Trophoblast cell (in vitro differentiated cells and primary cell): ENCODE data around the gene KCNJ16.
A peak's percentile ranks its signal among the peaks of the same experiment; 100 is the strongest.

Experiments
- DNase-seq, 2 donors: peaks; one replicate each; pipeline ENCODE4 v3.0.0-alpha.2; 2016
- H2AFZ ChIP-seq: 2 replicates; pipeline ENCODE4 v1.6.1; 2013; ENCODE audit warnings: low read length, moderate library complexity, mild to moderate bottlenecking; ENCODE audit not compliant: insufficient read depth, poor library complexity
- H2AK5ac ChIP-seq: 2 replicates; pipeline ENCODE4 v1.6.1; 2013; ENCODE audit warnings: mild to moderate bottlenecking, low read length
- H2BK120ac ChIP-seq: 2 replicates; pipeline ENCODE4 v1.6.1; 2013; ENCODE audit warnings: low read length, mild to moderate bottlenecking, moderate library complexity; ENCODE audit not compliant: insufficient read depth, poor library complexity
- H2BK12ac ChIP-seq: 2 replicates; pipeline ENCODE4 v1.6.1; 2013; ENCODE audit warnings: mild to moderate bottlenecking, low read length, moderate library complexity
- H2BK5ac ChIP-seq: 2 replicates; pipeline ENCODE4 v1.6.1; 2013; ENCODE audit warnings: low read length, low read depth, moderate library complexity, mild to moderate bottlenecking; ENCODE audit not compliant: poor library complexity
- H3K14ac ChIP-seq: 2 replicates; pipeline ENCODE4 v1.6.1; 2013; ENCODE audit warnings: mild to moderate bottlenecking, low read length
- H3K18ac ChIP-seq: 2 replicates; pipeline ENCODE4 v1.6.1; 2013; ENCODE audit warnings: mild to moderate bottlenecking, low read length
- H3K23ac ChIP-seq: 2 replicates; pipeline ENCODE4 v1.6.1; 2013; ENCODE audit warnings: low read length
- H3K27ac ChIP-seq: 2 replicates; pipeline ENCODE4 v1.5.1; 2013; ENCODE audit warnings: low read depth, mild to moderate bottlenecking, inconsistent platforms, low read length, moderate library complexity
- H3K27me3 ChIP-seq: 2 replicates; pipeline ENCODE4 v1.6.1; 2013; ENCODE audit warnings: inconsistent platforms, mild to moderate bottlenecking, low read length, moderate library complexity; ENCODE audit not compliant: insufficient read depth
- H3K36me3 ChIP-seq, 2 experiments: 1 replicate in 1 of 2; 2 replicates in 1 of 2; pipeline ENCODE4 v1.6.1; 2013; ENCODE audit warnings: low read length in 2 of 2, mild to moderate bottlenecking in 2 of 2, moderate library complexity in 1 of 2; ENCODE audit not compliant: insufficient read depth in 2 of 2, control insufficient read depth in 1 of 2
- H3K4ac ChIP-seq: 2 replicates; pipeline ENCODE4 v1.6.1; 2013; ENCODE audit warnings: low read depth, mild to moderate bottlenecking, low read length, moderate library complexity
- H3K4me1 ChIP-seq, 2 experiments: 1 replicate in 1 of 2; 2 replicates in 1 of 2; pipeline ENCODE4 v1.6.1; 2013; ENCODE audit warnings: low read length in 2 of 2, mild to moderate bottlenecking in 2 of 2, moderate library complexity in 1 of 2; ENCODE audit not compliant: insufficient read depth in 2 of 2, control insufficient read depth in 1 of 2
- H3K4me2 ChIP-seq: 2 replicates; pipeline ENCODE4 v1.6.1; 2013; ENCODE audit warnings: inconsistent platforms, mild to moderate bottlenecking, low read length, moderate library complexity
- H3K4me3 ChIP-seq: 2 replicates; pipeline ENCODE4 v1.5.1; 2013; ENCODE audit warnings: mild to moderate bottlenecking, low read depth, low read length, inconsistent platforms
- H3K79me1 ChIP-seq: one replicate; pipeline ENCODE4 v1.6.1; 2013; ENCODE audit warnings: low read length
- H3K79me2 ChIP-seq: 2 replicates; pipeline ENCODE4 v1.6.1; 2013; ENCODE audit warnings: low read length, mild to moderate bottlenecking; ENCODE audit not compliant: control insufficient read depth, insufficient read depth, poor library complexity
- H3K9ac ChIP-seq: 2 replicates; pipeline ENCODE4 v1.6.1; 2013; ENCODE audit warnings: mild to moderate bottlenecking, low read length
- H3K9me3 ChIP-seq: 2 replicates; pipeline ENCODE4 v1.6.1; 2013; ENCODE audit warnings: low read depth, mild to moderate bottlenecking, control low read depth, inconsistent platforms, low read length; ENCODE audit not compliant: insufficient read depth
- H4K12ac ChIP-seq: 2 replicates; pipeline ENCODE4 v1.6.1; 2013; ENCODE audit warnings: low read depth, mild to moderate bottlenecking, low read length, moderate library complexity
- H4K8ac ChIP-seq: 2 replicates; pipeline ENCODE4 v1.6.1; 2013; ENCODE audit warnings: low read depth, mild to moderate bottlenecking, low read length, moderate library complexity
- H4K91ac ChIP-seq: one replicate; pipeline ENCODE4 v1.6.1; 2013; ENCODE audit warnings: low read depth, mild to moderate bottlenecking, low read length, moderate library complexity
- WGBS: extraction: QIAGEN DNeasy Blood & Tissue Kit; methylation state at CpG from one replicate; pipeline ENCODE4 v1.1.7; 2013; ENCODE audit warnings: missing lambda C conversion rate; ENCODE audit not compliant: insufficient read length, insufficient coverage; ENCODE audit errors: extremely low coverage; 5-methylcytosine and 5-hydroxymethylcytosine counted together

Gene KCNJ16

DNA sequence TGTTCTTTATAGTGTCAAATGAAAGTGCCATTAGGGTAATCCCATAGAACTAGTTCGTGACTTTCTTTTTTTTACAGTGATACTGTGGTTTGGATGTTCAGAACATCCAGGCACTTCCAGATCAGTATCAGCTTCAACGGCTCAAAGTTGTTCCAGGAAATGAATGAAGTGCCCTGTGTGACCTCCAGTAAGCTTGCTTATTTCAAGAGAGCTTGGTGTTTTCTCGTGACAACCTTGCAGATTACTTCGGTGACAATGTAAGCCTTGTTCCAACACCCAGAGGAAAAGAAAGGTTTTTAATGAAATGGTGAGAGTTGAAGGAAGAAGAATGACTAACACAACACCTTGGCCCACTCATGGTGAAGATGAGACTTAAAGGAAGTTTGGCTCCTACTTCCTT lies 16.0 kb upstream of the KCNJ16 start:
- Histone ChIP-seq H4K91ac (no peak overlapping the region), H3K9me3 (no peaks in the 10 kb centered on the region), H4K12ac (no peak overlapping the region), H3K4ac (no peak overlapping the region), H3K18ac (no peak overlapping the region), H3K27me3 (no peaks in the 10 kb centered on the region), H3K4me1 (no peaks in the 10 kb centered on the region), H3K79me1 (no peaks in the 10 kb centered on the region), H2BK5ac (no peak overlapping the region), H3K36me3 (no peaks in the 10 kb centered on the region), H4K8ac (no peak overlapping the region), H2BK120ac (no peak overlapping the region), H3K4me2 (no peak overlapping the region), H3K27ac (no peak overlapping the region), H3K79me2 (no peaks in the 10 kb centered on the region), H3K9ac (peak overlapping the region; percentile 55), H3K14ac (no peak overlapping the region), H2AFZ (no peak overlapping the region), H2AK5ac (no peak overlapping the region), H3K23ac (peak overlapping the region; percentile 34), H3K4me3 (no peak overlapping the region), H2BK12ac (no peak overlapping the region)
- DNase-seq = no peak
- WGBS = no CpG with 5 or more reads among the region's 4 CpGs

DNA sequence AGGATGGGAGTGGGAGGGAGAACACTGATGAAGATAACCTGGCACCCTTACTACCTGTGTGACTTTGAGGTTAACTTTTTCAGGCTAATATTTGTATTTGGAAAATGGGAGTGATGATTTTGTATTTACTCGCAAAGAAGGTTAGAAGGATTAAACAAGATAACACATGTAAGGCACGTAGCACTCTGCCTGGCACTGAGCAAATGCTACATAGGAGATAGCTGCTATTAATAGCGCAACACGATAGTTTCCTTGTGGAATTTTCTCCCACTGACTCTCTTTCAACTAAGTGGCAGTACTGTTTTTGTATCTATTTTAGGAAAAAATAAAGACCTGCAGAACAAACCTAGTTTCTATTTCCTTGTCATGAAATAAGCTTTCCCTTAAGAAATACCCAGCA lies 15.4 kb upstream of the KCNJ16 start:
- Histone ChIP-seq H2BK12ac (no peak overlapping the region), H3K14ac (no peak overlapping the region), H3K23ac (no peak overlapping the region), H3K4me1 (no peaks in the 10 kb centered on the region), H3K4ac (no peak overlapping the region), H3K9me3 (no peaks in the 10 kb centered on the region), H3K79me2 (no peaks in the 10 kb centered on the region), H3K27me3 (no peaks in the 10 kb centered on the region), H4K91ac (no peak overlapping the region), H2BK120ac (no peak overlapping the region), H3K36me3 (no peaks in the 10 kb centered on the region), H2AFZ (no peak overlapping the region), H3K27ac (no peak overlapping the region), H2BK5ac (no peak overlapping the region), H4K12ac (no peak overlapping the region), H3K79me1 (no peaks in the 10 kb centered on the region), H3K4me2 (no peak overlapping the region), H3K4me3 (no peak overlapping the region), H4K8ac (no peak overlapping the region), H3K18ac (no peak overlapping the region), H2AK5ac (no peak overlapping the region), H3K9ac (no peak overlapping the region)
- no CpG with 5 or more reads among the region's 4 CpGs for WGBS
- no peak for DNase-seq

DNA sequence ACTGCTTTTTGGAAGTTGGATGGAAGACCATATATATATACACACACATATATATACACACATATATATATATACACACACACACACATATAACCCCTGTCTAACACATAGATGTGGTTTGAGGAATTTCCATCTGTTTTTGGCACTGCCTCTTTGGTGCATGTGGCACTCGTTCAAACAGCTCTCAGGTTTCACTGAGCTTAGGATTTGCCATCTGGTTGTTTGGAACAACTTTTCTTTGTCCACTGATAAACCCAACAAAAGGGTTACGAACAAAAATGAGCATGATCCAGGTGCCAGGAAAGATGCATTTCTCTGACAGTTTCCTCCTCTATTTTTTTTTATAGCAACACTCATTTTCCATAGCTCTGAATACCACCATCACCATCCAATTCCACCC lies 14.6 kb upstream of the KCNJ16 start:
- no peak overlapping the region for H3K4ac ChIP-seq
- no peak overlapping the region for H2AFZ ChIP-seq
- H3K9me3 ChIP-seq = no peaks in the 10 kb centered on the region
- H2BK12ac ChIP-seq = no peak overlapping the region
- no peak overlapping the region for H3K9ac ChIP-seq
- H4K12ac ChIP-seq = no peak overlapping the region
- no peaks in the 10 kb centered on the region for H3K4me1 ChIP-seq
- no peaks in the 10 kb centered on the region for H3K79me1 ChIP-seq
- no peak overlapping the region for H3K14ac ChIP-seq
- no peak overlapping the region for H4K8ac ChIP-seq
- no peaks in the 10 kb centered on the region for H3K79me2 ChIP-seq
- no peak overlapping the region for H2BK5ac ChIP-seq
- no peaks in the 10 kb centered on the region for H3K36me3 ChIP-seq
- H2BK120ac ChIP-seq = no peak overlapping the region
- WGBS = no CpG with 5 or more reads among the region's 2 CpGs
- H2AK5ac ChIP-seq = no peak overlapping the region
- no peak for DNase-seq
- H3K27me3 ChIP-seq = no peaks in the 10 kb centered on the region
- H3K4me3 ChIP-seq = no peak overlapping the region
- H3K23ac ChIP-seq = no peak overlapping the region
- H3K4me2 ChIP-seq = no peak overlapping the region
- H4K91ac ChIP-seq = no peak overlapping the region
- H3K18ac ChIP-seq = no peak overlapping the region
- H3K27ac ChIP-seq = no peak overlapping the region

DNA sequence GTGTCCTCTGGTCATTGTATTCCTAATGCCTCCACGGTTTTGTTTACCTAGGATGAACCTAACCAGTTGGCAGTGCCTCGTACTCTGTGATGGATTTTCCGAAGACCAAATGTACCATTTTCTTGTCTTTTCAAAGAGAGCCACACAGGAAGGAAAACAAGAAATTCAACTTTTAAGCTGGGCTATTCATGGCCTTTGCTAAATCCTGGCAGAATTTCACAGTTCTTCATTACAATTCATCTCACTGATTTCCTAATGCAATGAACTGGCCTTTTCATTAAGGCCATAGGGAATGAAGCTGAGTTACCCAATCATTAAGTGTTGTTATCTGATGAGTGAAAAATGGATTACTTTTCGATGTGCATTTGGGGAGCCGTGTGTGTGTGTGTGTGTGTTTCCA lies 7.9 kb upstream of the KCNJ16 start:
- WGBS = no CpG with 5 or more reads among the region's 5 CpGs
- Histone ChIP-seq H2AK5ac (no peak overlapping the region), H3K4me1 (no peaks in the 10 kb centered on the region), H4K12ac (no peak overlapping the region), H4K91ac (no peak overlapping the region), H3K23ac (no peak overlapping the region), H3K4me3 (no peak overlapping the region), H3K14ac (no peak overlapping the region), H3K27me3 (no peaks in the 10 kb centered on the region), H3K79me1 (no peaks in the 10 kb centered on the region), H3K9me3 (no peaks in the 10 kb centered on the region), H2AFZ (no peak overlapping the region), H3K36me3 (no peaks in the 10 kb centered on the region), H2BK5ac (no peak overlapping the region), H2BK12ac (no peak overlapping the region), H4K8ac (no peak overlapping the region), H3K4me2 (no peak overlapping the region), H2BK120ac (no peak overlapping the region), H3K18ac (no peak overlapping the region), H3K79me2 (no peaks in the 10 kb centered on the region), H3K9ac (no peak overlapping the region), H3K27ac (no peak overlapping the region), H3K4ac (no peak overlapping the region)
- no peak for DNase-seq
